HEK293 (cell line): ENCODE measurements around the gene MISP.

Experiments
- CTCF ChIP-seq: fragments of 450-650 bp; formaldehyde crosslinking; IDR thresholded peaks from 2 replicates; pipeline ENCODE4 v1.5.1; 2016; ENCODE audit warnings: missing biosample characterization, missing genetic modification characterization
- GLI2 ChIP-seq: fragments of 450-650 bp; formaldehyde crosslinking; IDR thresholded peaks from 2 replicates; pipeline ENCODE4; 2017; ENCODE audit warnings: missing biosample characterization, missing genetic modification characterization, low read depth, borderline replicate concordance
- HOXA7 ChIP-seq: sonication (generic); formaldehyde crosslinking; IDR thresholded peaks from 2 replicates; pipeline ENCODE4 v1.8.1; 2022; ENCODE audit warnings: missing genetic modification reagents, borderline replicate concordance
- SP2 ChIP-seq: fragments of 450-650 bp; formaldehyde crosslinking; IDR thresholded peaks from 2 replicates; pipeline ENCODE4 v1.5.1; 2016; ENCODE audit warnings: missing biosample characterization, missing genetic modification characterization
- ZNF324 ChIP-seq: fragments of 450-650 bp; formaldehyde crosslinking; IDR thresholded peaks from 2 replicates; pipeline ENCODE4 v1.5.1; 2016; ENCODE audit warnings: missing biosample characterization, missing genetic modification characterization
- ZNF785 ChIP-seq: fragments of 450-650 bp; formaldehyde crosslinking; IDR thresholded peaks from 2 replicates; pipeline ENCODE4 v1.5.1; 2016; ENCODE audit warnings: missing biosample characterization, missing genetic modification characterization

- TF ChIP-seq CTCF (tag by site-specific recombination) = no peak
- no peak for TF ChIP-seq ZNF785 (tag by site-specific recombination)
- TF ChIP-seq SP2 (tag by site-specific recombination) = no peak
- no peak for TF ChIP-seq ZNF324 (tag by site-specific recombination)
- TF ChIP-seq GLI2 (tag by site-specific recombination) = no peak
- TF ChIP-seq HOXA7 (CRISPR knock-in tag) = no peak
Observed at GRCh38 chr19:723714-724113, 27.2 kb upstream of the MISP start.
